Spleen (tissue), 11 donors: Measurements from ENCODE around the gene ADARB2. TPM values are rescaled to one million over a fixed set of nuclear protein-coding genes. Genes with fewer than 3 reads are reported as not detected.
"Not testable (repeated sequence)": the region's sequence is repeated elsewhere in the genome, so short reads cannot be mapped to it uniquely, and the experiment has no call there.

ENCODE experiments used
- DNase-seq: peaks from one replicate; pipeline ENCODE4 v3.0.0-alpha.2; 2020
- H3K27ac ChIP-seq, 8 donors: fragments of 200-600 bp; sonication (generic) in 7 of 8; 1 replicate in 4 of 8; 2 replicates in 4 of 8; pipeline versions ENCODE4 v1.5.0 to v1.8.0; 2016 to 2021; ENCODE audit warnings: inconsistent platforms in 4 of 8, mild to moderate bottlenecking in 4 of 8, moderate library complexity in 1 of 8
- H3K27me3 ChIP-seq, 7 donors: fragments of 200-600 bp; sonication (generic) in 6 of 7; replicated peaks in 1 of 7; 1 replicate in 4 of 7; 2 replicates in 3 of 7; pipeline versions ENCODE4 v1.5.0 to v1.8.0; 2016 to 2021; ENCODE audit warnings: inconsistent platforms in 3 of 7, mild to moderate bottlenecking in 1 of 7
- H3K36me3 ChIP-seq, 6 donors: fragments of 200-600 bp; sonication (generic) in 5 of 6; 1 replicate in 4 of 6; 2 replicates in 2 of 6; pipeline versions ENCODE4 v1.5.0 to v1.8.0; 2016 to 2021; ENCODE audit warnings: inconsistent platforms in 2 of 6
- H3K4me1 ChIP-seq, 6 donors: fragments of 200-600 bp; sonication (generic) in 5 of 6; 1 replicate in 3 of 6; 2 replicates in 3 of 6; pipeline versions ENCODE4 v1.5.0 to v1.8.0; 2016 to 2021; ENCODE audit warnings: inconsistent platforms in 3 of 6
- H3K4me3 ChIP-seq, 8 donors: fragments of 200-600 bp; sonication (generic) in 7 of 8; 1 replicate in 4 of 8; 2 replicates in 4 of 8; pipeline versions ENCODE4 v1.5.0 to v1.8.0; 2016 to 2021; ENCODE audit warnings: inconsistent platforms in 4 of 8, mild to moderate bottlenecking in 4 of 8, moderate library complexity in 2 of 8
- H3K9me3 ChIP-seq, 8 donors: fragments of 200-600 bp; sonication (generic) in 7 of 8; 1 replicate in 4 of 8; 2 replicates in 4 of 8; pipeline versions ENCODE4 v1.5.0 to v1.8.0; 2016 to 2021; ENCODE audit warnings: inconsistent platforms in 4 of 8
- POLR2A ChIP-seq, 3 donors: fragments of 450-650 bp; IDR thresholded peaks; one replicate each; pipeline ENCODE4 v1.5.1; 2017; ENCODE audit warnings: antibody characterized with exemption in 3 of 3, mild to moderate bottlenecking in 1 of 3
- POLR2AphosphoS5 ChIP-seq, 3 donors: sonication (generic); formaldehyde crosslinking; IDR thresholded peaks; one replicate each; pipeline ENCODE4 v1.5.1; 2017; ENCODE audit warnings: antibody characterized with exemption in 3 of 3
- WGBS, 5 donors: extraction: QIAGEN DNeasy Blood & Tissue Kit in 3 of 5; methylation state at CpG; one replicate each; pipeline versions ENCODE4 v1.1.5 to v1.1.7; 2013 to 2018; 5-methylcytosine and 5-hydroxymethylcytosine counted together
- intact Hi-C: fragments of 100-400 bp; cut with DNase I; formaldehyde crosslinking; loops from one replicate; pipeline ENCODE4 v1.15.0; 2023; ENCODE audit warnings: low total_unique reads
- polyA plus RNA-seq, 3 donors: library from polyadenylated mRNA; stranded (reverse); fragments of 200-250 nt; gene quantifications; one replicate each; pipeline ENCODE4 v1.2.1, GENCODE V29; 2013
- total RNA-seq, 7 donors: library from RNA; depleted of rRNA in 3 of 7; stranded (reverse); fragments of >200 nt in 3 of 7; fragmentation: NEBNext Ultra II Directional in 4 of 7; extraction: Animal tissue kit (Norgen Biotek cat#: 25700) in 4 of 7; gene quantifications; one replicate each; pipeline versions ENCODE4 v1.1.0 to v1.2.1, GENCODE V29; 2016 to 2021
- TF ChIP-seq, protein P1 (sequence below), 11 experiments: fragments of 200-600 bp in 7 of 11; fragments of 450-650 bp in 4 of 11; sonication (generic) in 4 of 11; IDR thresholded peaks in 8 of 11; conservative IDR thresholded peaks in 3 of 11; 1 replicate in 7 of 11; 2 replicates in 4 of 11; pipeline versions ENCODE4 v1.4.0 to v1.8.0; 2016 to 2021; ENCODE audit warnings: antibody characterized with exemption in 11 of 11, inconsistent platforms in 4 of 11, mild to moderate bottlenecking in 1 of 11
- donor health status: healthy with polysubstance abuse.
- donor health status: DM: no; HTN: no; CAD: no; lungs with moderate emphysema.
- donor health status: DM: no; HTN: no; CAD: no.
- donor health status: Bipolar disorder and iron deficiency.
- donor health status: healthy.
- donor health status: DM: no; HTN: no; CAD: no.
- donor health status: DM: yes; HTN: yes; CAD: no.

ADARB2 gene
- total and polyA plus RNA-seq, 10 donors, result 0.05 to 8.1 (median 0.96) TPM

DNA sequence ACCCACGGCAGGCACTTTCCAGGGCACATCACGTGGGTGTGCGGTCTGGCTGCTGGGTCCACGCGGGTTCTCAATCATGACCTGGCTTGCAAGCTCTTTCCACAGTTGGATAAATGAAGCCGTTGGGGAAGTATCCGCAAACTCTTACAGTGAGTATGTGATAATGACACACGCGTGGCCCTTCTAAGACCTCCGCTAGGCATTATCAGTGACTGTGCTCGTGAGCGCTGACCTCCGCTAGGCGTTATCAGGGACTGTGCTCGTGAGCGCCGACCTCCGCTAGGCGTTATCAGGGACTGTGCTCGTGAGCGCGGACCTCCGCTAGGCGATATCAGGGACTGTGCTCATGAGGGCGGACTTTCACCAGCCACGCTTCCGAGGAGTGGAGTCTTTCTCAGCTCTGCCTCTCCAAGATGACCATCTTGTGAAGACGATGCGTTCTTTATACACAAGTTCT is 574.1 kb downstream of the ADARB2 start:
- Histone ChIP-seq H3K36me3 (no peaks in the 10 kb centered on the region), H3K4me1 (no peaks in the 10 kb centered on the region), H3K27ac (no peak overlapping the region), H3K4me3 (no peak overlapping the region), H3K27me3 (peaks cover 0 to 25% (median 0%) of the 10 kb centered on the region in 7 donors), H3K9me3 (no peaks in the 10 kb centered on the region)
- intact Hi-C loops, result no loop called here
- peak; percentile 38 for DNase-seq
- WGBS, 5 donors, result 88 to 95% (median 90%) methylated on average over 27 to 29 of the region's 29 CpGs
- TF ChIP-seq POLR2AphosphoS5 (IDR thresholded peaks at IDR 0.05) (no peak), POLR2A (IDR thresholded peaks at IDR 0.05) (no peak)
- TF ChIP-seq, protein P1, sequence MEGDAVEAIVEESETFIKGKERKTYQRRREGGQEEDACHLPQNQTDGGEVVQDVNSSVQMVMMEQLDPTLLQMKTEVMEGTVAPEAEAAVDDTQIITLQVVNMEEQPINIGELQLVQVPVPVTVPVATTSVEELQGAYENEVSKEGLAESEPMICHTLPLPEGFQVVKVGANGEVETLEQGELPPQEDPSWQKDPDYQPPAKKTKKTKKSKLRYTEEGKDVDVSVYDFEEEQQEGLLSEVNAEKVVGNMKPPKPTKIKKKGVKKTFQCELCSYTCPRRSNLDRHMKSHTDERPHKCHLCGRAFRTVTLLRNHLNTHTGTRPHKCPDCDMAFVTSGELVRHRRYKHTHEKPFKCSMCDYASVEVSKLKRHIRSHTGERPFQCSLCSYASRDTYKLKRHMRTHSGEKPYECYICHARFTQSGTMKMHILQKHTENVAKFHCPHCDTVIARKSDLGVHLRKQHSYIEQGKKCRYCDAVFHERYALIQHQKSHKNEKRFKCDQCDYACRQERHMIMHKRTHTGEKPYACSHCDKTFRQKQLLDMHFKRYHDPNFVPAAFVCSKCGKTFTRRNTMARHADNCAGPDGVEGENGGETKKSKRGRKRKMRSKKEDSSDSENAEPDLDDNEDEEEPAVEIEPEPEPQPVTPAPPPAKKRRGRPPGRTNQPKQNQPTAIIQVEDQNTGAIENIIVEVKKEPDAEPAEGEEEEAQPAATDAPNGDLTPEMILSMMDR (IDR thresholded peaks at IDR 0.05 in 8 of 11, conservative IDR thresholded peaks at IDR 0.05 in 3 of 11), result no peak

DNA sequence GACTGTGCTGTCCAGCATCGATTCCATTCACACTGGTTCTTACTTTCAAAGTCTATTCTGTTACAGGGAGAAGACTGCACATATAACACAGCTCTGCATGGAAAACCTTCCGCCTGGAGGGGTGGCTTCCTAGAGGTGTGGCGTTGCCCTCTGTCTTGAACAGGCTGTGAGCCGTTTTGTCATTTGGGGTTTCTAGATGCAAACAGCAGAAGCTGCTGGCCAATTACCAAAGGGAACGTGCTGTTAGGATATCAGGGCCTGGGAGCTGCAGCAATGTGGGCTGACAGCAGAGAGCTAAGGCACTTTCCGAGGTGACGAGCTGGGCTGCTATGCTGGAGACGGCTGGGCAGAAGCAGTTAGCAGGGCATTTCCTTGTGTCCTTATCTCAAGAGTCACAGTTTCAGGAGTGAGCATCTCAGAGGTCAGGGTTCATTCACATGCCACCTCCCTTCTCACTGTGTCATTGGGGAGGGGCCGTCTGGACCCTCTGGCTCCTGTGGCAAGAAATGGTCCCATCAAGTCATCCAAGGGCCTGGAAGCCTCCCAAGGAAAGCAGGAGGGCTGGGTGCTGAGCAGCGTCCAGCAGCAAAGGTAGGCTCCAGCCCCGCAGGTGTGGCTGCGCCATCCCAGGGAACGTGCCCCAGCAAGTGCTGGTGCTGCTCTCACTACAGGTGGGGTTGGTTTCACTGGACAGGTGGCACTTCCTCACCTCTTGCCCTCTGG is 574.7 kb downstream of the ADARB2 start:
- H3K36me3 ChIP-seq, result no peaks in the 10 kb centered on the region
- H3K4me3 ChIP-seq, result no peak overlapping the region
- intact Hi-C loops, result no loop called here
- H3K9me3 ChIP-seq, result no peaks in the 10 kb centered on the region
- H3K4me1 ChIP-seq, result no peaks in the 10 kb centered on the region
- H3K27ac ChIP-seq, result no peak overlapping the region
- WGBS, 5 donors, result 66 to 80% (median 76%) methylated on average over 10 to 13 of the region's 13 CpGs
- TF ChIP-seq POLR2A (IDR thresholded peaks at IDR 0.05), result no peak
- TF ChIP-seq POLR2AphosphoS5 (IDR thresholded peaks at IDR 0.05), result no peak
- TF ChIP-seq, protein P1 (IDR thresholded peaks at IDR 0.05 in 8 of 11, conservative IDR thresholded peaks at IDR 0.05 in 3 of 11), result no peak
- peaks cover 0 to 30% (median 0%) of the 10 kb centered on the region in 7 donors for H3K27me3 ChIP-seq
- peak; percentile 61 for DNase-seq

DNA sequence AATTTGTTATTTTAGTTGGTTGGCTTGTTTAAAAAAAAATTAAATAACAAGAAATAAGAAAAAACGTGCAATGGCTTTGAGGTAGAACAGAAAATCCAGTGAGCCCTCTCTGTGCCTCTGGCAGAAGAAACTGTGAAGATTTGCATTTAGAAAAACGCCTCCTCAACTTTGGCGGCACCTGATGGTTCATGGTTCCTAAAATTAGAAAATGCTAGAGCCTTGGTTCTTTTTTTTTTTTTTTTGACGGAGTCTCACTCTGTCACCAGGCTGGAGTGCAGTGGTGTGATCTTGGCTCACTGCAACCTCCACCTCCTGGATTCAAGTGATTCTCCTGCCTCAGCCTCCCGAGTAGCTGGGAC is 576.0 kb downstream of the ADARB2 start:
- peaks cover 0 to 21% (median 0%) of the 10 kb centered on the region in 7 donors for H3K27me3 ChIP-seq
- H3K4me3 ChIP-seq, H3K36me3 ChIP-seq, H3K4me1 ChIP-seq, DNase-seq, H3K9me3 ChIP-seq, intact Hi-C loops, H3K27ac ChIP-seq: not testable (repeated sequence)
- WGBS, 5 donors, result 64 to 81% (median 74%) methylated on average over 5 of the region's 5 CpGs

DNA sequence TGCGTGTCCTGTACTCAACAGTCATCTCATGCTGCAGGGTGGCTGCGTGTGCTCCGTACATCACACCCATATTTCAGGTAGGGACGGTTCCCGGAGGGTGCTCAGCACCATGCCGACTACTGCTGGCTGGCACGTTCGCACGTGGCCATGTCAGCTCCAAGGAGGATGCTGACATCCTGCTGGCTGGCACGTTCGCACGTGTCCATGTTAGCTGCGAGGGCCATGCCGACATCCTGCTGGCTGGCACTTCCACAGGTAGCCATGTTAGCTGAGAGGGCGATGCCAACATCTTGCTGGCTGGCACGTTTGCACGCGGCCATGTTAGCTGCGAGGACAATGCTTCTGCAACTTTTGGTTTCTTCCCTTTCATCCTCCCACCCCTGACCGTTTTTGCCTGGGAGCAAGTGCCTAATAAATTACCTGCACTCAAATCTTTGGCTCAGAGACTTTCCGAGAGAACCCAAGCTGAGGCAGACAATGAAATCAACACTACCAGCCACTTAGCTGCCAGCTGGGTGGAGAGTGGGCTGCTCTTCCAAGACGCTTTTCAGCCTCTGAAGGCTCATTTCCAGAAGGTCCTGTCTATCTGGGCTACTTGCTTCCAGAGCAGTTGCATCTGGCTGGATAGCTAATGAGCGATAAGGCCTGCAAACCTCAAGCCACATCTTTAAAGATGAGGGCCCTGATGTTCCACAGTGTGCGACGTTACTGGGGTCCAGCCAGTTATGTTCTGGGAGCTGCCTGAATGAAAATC is 576.6 kb downstream of the ADARB2 start:
- 85 to 93% (median 90%) methylated on average over 25 of the region's 25 CpGs for WGBS, 5 donors
- Histone ChIP-seq H3K27me3 (peaks cover 0 to 17% (median 0%) of the 10 kb centered on the region in 7 donors), H3K4me3 (no peak overlapping the region), H3K9me3 (no peaks in the 10 kb centered on the region), H3K27ac (no peak overlapping the region), H3K4me1 (no peaks in the 10 kb centered on the region), H3K36me3 (no peaks in the 10 kb centered on the region)
- peak; percentile 63 for DNase-seq
- intact Hi-C loops, result no loop called here
- TF ChIP-seq, protein P1 (IDR thresholded peaks at IDR 0.05 in 8 of 11, conservative IDR thresholded peaks at IDR 0.05 in 3 of 11), result no peak
- TF ChIP-seq POLR2A (IDR thresholded peaks at IDR 0.05) (no peak), POLR2AphosphoS5 (IDR thresholded peaks at IDR 0.05) (no peak)
